Heart right ventricle (tissue), 16 donors: ENCODE results near the gene ATRNL1. TPM values are rescaled to one million over a fixed set of nuclear protein-coding genes. Genes with fewer than 3 reads are reported as not detected.

Experiments
- ATAC-seq, 8 donors: fragments of 200-7000 bp; cut with Tn5 transposase; one replicate each; pipeline ENCODE4 v1.9.1; 2020; ENCODE audit warnings: mild to moderate bottlenecking in 8 of 8, moderate library complexity in 8 of 8, moderate number of reproducible peaks in 1 of 8
- DNase-seq, 2 donors: peaks; one replicate each; pipeline ENCODE4 v3.0.0-alpha.2; 2020
- H3K27ac ChIP-seq, 10 donors: fragments of 200-600 bp; sonication (generic) in 2 of 10; one replicate each; pipeline versions ENCODE4 v1.5.0 to v1.8.0; 2020 to 2022; ENCODE audit warnings: mild to moderate bottlenecking in 3 of 10
- H3K27me3 ChIP-seq, 7 donors: fragments of 200-600 bp; one replicate each; pipeline ENCODE4 v1.8.0; 2021 to 2022; ENCODE audit warnings: mild to moderate bottlenecking in 2 of 7
- H3K36me3 ChIP-seq, 9 donors: fragments of 200-600 bp; sonication (generic) in 1 of 9; one replicate each; pipeline versions ENCODE4 v1.5.0 to v1.8.0; 2020 to 2022; ENCODE audit warnings: mild to moderate bottlenecking in 2 of 9
- H3K4me1 ChIP-seq, 9 donors: fragments of 200-600 bp; sonication (generic) in 1 of 9; one replicate each; pipeline versions ENCODE4 v1.5.0 to v1.8.0; 2020 to 2022; ENCODE audit warnings: mild to moderate bottlenecking in 4 of 9
- H3K4me3 ChIP-seq, 10 donors: fragments of 200-600 bp; sonication (generic) in 2 of 10; one replicate each; pipeline versions ENCODE4 v1.5.0 to v1.8.0; 2020 to 2022; ENCODE audit warnings: mild to moderate bottlenecking in 7 of 10, moderate library complexity in 2 of 10
- H3K9me3 ChIP-seq, 11 donors: fragments of 200-600 bp in 10 of 11; sonication (generic) in 2 of 11; one replicate each; pipeline versions ENCODE4 v1.5.0 to v1.8.0; 2013 to 2022; ENCODE audit warnings: mild to moderate bottlenecking in 2 of 11, control low read depth in 1 of 11, moderate library complexity in 1 of 11
- CTCF ChIP-seq, 9 donors: fragments of 200-600 bp; sonication (generic) in 2 of 9; IDR thresholded peaks; one replicate each; pipeline versions ENCODE4 v1.5.0 to v1.8.0; 2021 to 2022; ENCODE audit warnings: antibody characterized with exemption in 9 of 9, mild to moderate bottlenecking in 5 of 9, moderate library complexity in 1 of 9
- WGBS, 2 donors: extraction: QIAGEN DNeasy Blood & Tissue Kit; methylation state at CpG; one replicate each; pipeline ENCODE4 v1.1.7; 2013; ENCODE audit warnings: inconsistent platforms in 1 of 2; 5-methylcytosine and 5-hydroxymethylcytosine counted together
- intact Hi-C, 10 donors: fragments of 100-400 bp; cut with DNase I; formaldehyde crosslinking; loops; one replicate each; pipeline versions ENCODE4 v1.11.1 to v1.14.2; 2022
- polyA plus RNA-seq, 2 donors: library from polyadenylated mRNA; stranded (reverse); fragments of 200-250 nt; gene quantifications; one replicate each; pipeline ENCODE4 v1.2.3, GENCODE V29; 2013
- total RNA-seq, 10 donors: library from RNA; stranded (reverse); fragmentation: NEBNext Ultra II Directional in 3 of 10; extraction: Animal tissue kit (Norgen Biotek cat#: 25700) in 3 of 10; gene quantifications; one replicate each; pipeline versions ENCODE4 v1.2.1 to v1.2.4, GENCODE V29; 2021 to 2023
- donor health status: Arrhythmogenic right ventricular cardiomyopathy.
- donor health status: ischemic (EF 13 %, LVEDD 7.1; RV severe dilation, severe dysfunction).
- donor health status: healthy with polysubstance abuse.
- donor health status: DM: no; HTN: yes; CAD: no.
- donor health status: DM: no; HTN: no; CAD: no.
- donor health status: ischemic (EF 25% LVEDD 6.9; RV normal size, moderate dysfunction).
- donor health status: ischemic (EF 25% LVEDD 5.7; RV mildly dilated, moderate dysfunction).
- donor health status: healthy.
- donor health status: DM: yes; HTN: yes; CAD: no.
- donor health status: Ischemic cardiomyopathy.
- donor health status: ischemic (EF 35%, LVEDD 5.7; RV mildly dilated, moderate dysfunction).
- donor health status: nonischemic (EF 11% LVEDD 7.7; RV severe dilation, severe dysfunction).
- donor health status: DM: yes; HTN: yes; CAD: no.
- donor health status: PGD.
- donor health status: ischemic (EF 29% LVEDD 5.4; RV normal size, mild dysfunction).
- donor health status: nonischemic (EF 23%, LVEDD 6.1; RV moderate dilation, normal function).

Gene ATRNL1
- total and polyA plus RNA-seq, 12 donors: 0.06 to 22.4 (median 8.1) TPM; not detected in 1

DNA sequence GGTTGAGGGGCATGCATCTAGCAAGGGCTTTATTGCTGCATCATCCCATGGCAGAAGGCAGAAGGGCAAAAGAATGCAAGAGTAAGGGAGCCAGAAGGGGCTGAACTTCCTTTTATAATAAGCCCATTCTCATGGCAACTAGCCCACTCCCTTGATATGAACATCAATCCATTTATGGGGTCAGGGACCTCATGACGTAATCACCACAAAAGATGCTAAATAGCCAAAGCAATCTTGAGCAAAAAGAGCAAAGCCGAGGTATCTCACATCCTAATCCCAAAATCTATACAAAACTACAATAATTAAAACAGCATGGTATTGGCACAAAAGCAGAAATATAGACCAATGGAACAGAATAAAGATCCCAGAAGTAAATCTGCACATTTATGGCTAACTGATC, 499.9 kb downstream of the ATRNL1 start:
- Histone ChIP-seq H3K27me3 (no peaks in the 10 kb centered on the region), H3K4me1 (no peaks in the 10 kb centered on the region), H3K4me3 (no peak overlapping the region), H3K36me3 (no peaks in the 10 kb centered on the region), H3K27ac (no peak overlapping the region), H3K9me3 (peaks cover 0 to 25% (median 4%) of the 10 kb centered on the region in 11 donors)
- no peak for DNase-seq
- ATAC-seq: no peak
- WGBS, 2 donors: 78 to 81% methylated on average over 2 of the region's 2 CpGs
- TF ChIP-seq CTCF (IDR thresholded peaks at IDR 0.05): no peak
- intact Hi-C loops: no loop called here

- 80 to 85% methylated on average over 2 of the region's 2 CpGs for WGBS, 2 donors
- no peak for ATAC-seq
- no peak for DNase-seq
- TF ChIP-seq CTCF (IDR thresholded peaks at IDR 0.05): no peak
- H3K4me3 ChIP-seq: no peak overlapping the region
- H3K9me3 ChIP-seq: no peaks in the 10 kb centered on the region
- H3K36me3 ChIP-seq: no peaks in the 10 kb centered on the region
- no peak overlapping the region for H3K27ac ChIP-seq
- intact Hi-C loops: no loop called here
- no peaks in the 10 kb centered on the region for H3K27me3 ChIP-seq
- no peaks in the 10 kb centered on the region for H3K4me1 ChIP-seq
Observed at GRCh38 chr10:115604627-115605026, 511.5 kb downstream of the ATRNL1 start.

DNA sequence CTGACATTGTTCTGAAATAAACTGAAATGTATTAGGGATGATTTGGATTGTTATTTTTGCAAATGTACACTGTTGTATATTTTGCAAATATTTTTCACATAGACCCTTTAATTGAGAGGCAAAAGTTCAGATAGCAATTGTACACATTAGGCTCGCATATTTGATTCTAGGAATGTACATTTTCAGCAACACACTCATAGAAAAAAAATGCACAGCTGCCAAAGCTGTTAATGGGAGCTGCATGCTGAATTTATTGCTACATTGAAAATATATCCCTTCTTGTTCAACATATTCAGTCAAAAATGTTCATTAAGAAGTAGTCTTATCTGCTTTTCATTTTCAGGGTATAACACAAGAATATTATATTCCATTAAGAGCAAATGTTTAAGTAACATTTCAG, 512.9 kb downstream of the ATRNL1 start:
- H3K4me3 ChIP-seq: no peak overlapping the region
- H3K27me3 ChIP-seq: no peaks in the 10 kb centered on the region
- no peak for TF ChIP-seq CTCF (IDR thresholded peaks at IDR 0.05)
- intact Hi-C loops: no loop called here
- H3K4me1 ChIP-seq: no peaks in the 10 kb centered on the region
- H3K27ac ChIP-seq: no peak overlapping the region
- WGBS, 2 donors: 65 to 66% methylated on average over 1 of the region's 1 CpG
- H3K36me3 ChIP-seq: no peaks in the 10 kb centered on the region
- no peak for DNase-seq
- no peaks in the 10 kb centered on the region for H3K9me3 ChIP-seq
- no peak for ATAC-seq

- Histone ChIP-seq H3K9me3 (no peaks in the 10 kb centered on the region), H3K4me1 (no peaks in the 10 kb centered on the region), H3K27ac (no peak overlapping the region), H3K27me3 (no peaks in the 10 kb centered on the region), H3K36me3 (no peaks in the 10 kb centered on the region), H3K4me3 (no peak overlapping the region)
- ATAC-seq (no peak), DNase-seq (no peak)
- WGBS, 2 donors: 63 to 65% methylated on average over 4 of the region's 4 CpGs
- intact Hi-C loops: no loop called here
- no peak for TF ChIP-seq CTCF (IDR thresholded peaks at IDR 0.05)
Observed at GRCh38 chr10:115606741-115607140, 513.6 kb downstream of the ATRNL1 start.

DNA sequence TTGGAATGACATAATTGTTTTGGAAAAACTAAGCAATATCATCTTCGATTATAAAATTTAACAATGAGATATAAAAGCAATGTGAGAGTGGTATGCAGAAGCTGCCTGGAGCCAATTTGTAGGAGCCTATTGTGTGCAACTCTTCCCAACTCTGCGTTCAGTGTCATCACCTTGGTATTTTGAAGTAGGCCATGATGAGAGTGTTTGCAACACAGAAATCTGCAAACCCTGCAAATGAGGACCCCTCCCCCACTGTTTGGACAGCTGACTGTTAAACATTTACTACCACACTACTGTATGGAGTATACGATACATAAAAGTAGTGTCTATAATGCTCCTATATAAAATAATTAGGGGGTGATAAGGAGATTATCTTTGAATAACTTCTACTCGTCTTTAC, 531.3 kb downstream of the ATRNL1 start:
- WGBS, 2 donors: 61 to 66% methylated on average over 4 of the region's 4 CpGs
- no peaks in the 10 kb centered on the region for H3K27me3 ChIP-seq
- H3K4me1 ChIP-seq: no peaks in the 10 kb centered on the region
- H3K4me3 ChIP-seq: no peak overlapping the region
- ATAC-seq (no peak), DNase-seq (no peak)
- TF ChIP-seq CTCF (IDR thresholded peaks at IDR 0.05): no peak
- H3K9me3 ChIP-seq: peaks cover 0 to 5% (median 0%) of the 10 kb centered on the region in 11 donors
- no peak overlapping the region for H3K27ac ChIP-seq
- no peaks in the 10 kb centered on the region for H3K36me3 ChIP-seq
- intact Hi-C loops: no loop called here
